ENCODE data around the gene CDK6.

Gene CDK6

DNA sequence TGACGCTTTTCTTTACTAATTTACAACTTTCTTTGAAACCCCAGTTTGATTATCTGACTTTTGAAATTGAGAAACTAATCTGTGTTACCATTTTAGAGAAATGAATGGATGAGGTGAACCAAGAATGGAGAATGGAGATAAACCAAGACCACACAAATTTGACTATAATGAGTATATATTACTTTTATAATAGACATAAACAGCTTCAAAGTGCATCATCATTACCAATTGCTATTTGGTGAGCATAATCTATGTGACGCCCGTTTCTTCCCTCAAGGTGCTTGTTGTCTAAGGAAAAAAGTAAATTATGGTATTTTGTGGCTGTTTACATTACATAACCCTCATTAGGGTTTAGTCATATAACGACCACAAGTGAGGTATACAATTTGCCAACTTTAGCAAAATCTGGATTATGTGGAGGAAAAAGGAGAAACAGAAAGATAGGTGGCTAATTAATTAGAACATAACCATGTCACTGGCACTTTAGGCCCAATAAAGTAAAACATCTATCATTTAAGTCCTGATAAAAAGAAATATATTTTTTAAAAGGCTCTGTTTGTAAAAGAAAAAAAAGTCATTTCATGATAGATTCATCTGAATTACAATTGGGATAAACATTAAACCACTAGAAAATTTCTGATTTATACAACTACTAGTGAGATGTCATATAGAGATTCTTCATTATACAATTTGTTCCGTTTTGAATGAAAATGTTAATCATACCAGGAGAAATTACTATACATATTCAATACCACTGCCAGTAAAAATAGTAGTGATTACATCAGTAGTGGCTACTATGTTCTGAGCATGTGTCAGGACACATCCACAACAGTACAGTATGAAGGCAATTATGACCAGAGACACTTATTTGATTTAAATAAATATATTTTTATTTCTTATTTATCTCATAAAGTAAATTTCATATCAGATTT lies 128.0 kb downstream of the CDK6 start:
- H3K4me3 ChIP-seq (ENCODE audit: low read depth, low read length) = no peak overlapping the region
- DNase-seq (ENCODE audit: low read depth) = no peak
- TF ChIP-seq, protein P1, sequence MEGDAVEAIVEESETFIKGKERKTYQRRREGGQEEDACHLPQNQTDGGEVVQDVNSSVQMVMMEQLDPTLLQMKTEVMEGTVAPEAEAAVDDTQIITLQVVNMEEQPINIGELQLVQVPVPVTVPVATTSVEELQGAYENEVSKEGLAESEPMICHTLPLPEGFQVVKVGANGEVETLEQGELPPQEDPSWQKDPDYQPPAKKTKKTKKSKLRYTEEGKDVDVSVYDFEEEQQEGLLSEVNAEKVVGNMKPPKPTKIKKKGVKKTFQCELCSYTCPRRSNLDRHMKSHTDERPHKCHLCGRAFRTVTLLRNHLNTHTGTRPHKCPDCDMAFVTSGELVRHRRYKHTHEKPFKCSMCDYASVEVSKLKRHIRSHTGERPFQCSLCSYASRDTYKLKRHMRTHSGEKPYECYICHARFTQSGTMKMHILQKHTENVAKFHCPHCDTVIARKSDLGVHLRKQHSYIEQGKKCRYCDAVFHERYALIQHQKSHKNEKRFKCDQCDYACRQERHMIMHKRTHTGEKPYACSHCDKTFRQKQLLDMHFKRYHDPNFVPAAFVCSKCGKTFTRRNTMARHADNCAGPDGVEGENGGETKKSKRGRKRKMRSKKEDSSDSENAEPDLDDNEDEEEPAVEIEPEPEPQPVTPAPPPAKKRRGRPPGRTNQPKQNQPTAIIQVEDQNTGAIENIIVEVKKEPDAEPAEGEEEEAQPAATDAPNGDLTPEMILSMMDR (IDR thresholded peaks at IDR 0.05; ENCODE audit: insufficient read depth, low read depth, low read length, missing control alignments) = no peak

DNA sequence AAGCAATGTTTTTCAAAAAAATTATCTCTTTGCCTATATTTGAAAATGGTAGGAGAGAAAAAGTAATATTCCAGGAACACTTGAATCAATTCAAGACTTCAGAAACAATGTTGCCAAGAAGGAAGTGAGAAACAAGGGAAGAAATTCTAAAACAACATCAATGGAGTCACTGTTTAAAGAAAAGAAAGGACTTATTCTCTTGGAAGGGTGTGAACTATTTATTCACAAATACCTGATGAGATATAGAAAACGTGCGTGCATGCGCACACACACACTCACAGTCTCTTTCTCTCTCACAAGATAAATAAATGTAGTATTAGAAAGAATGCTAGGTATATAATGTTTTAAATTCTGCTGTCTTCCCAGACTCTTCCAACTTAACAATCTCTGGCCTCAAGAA lies 128.9 kb downstream of the CDK6 start:
- TF ChIP-seq, protein P1 (IDR thresholded peaks at IDR 0.05; ENCODE audit: insufficient read depth, low read depth, low read length, missing control alignments) = no peak
- no peak overlapping the region for H3K4me3 ChIP-seq (ENCODE audit: low read depth, low read length)
- no peak for DNase-seq (ENCODE audit: low read depth)

DNA sequence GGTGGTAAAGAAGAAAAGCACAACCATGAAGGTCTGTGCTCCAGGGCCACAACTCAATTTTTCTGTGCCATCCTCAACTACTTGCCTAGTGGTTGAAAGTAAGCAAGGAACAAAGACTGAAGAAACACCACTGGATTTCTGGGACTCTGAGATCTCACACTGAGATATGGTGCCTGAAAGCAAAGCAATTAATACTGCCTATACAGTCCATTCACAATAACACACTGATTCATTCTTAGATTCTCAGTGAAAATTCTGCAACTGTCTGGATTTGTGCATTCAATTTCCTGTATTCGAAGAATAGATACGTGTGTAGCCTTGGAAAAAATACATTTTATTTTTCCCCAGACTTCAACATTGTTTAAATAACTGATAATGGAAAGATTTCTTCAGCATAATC lies 129.8 kb downstream of the CDK6 start:
- no peak overlapping the region for H3K4me3 ChIP-seq (ENCODE audit: low read depth, low read length)
- DNase-seq (ENCODE audit: low read depth) = no peak
- TF ChIP-seq, protein P1 (IDR thresholded peaks at IDR 0.05; ENCODE audit: insufficient read depth, low read depth, low read length, missing control alignments) = no peak

DNA sequence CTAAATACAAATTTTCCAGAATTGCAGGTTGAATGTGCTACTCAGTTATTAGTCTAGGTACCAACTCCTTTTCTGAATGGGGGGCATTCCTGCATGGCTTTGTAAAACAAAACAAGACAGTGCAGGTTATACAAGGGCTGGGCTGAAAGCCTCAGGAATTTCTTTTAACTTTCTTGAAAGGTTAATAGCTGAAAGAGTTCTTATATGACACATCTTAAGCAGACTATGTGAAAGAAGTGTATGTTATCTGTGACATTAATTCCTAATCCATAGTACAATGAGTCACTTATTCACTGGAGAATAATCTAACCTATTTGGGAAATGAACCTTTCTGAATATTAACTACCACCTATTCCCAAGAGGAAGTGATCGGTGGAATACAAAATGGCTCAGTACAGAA lies 130.5 kb downstream of the CDK6 start:
- no peak overlapping the region for H3K4me3 ChIP-seq (ENCODE audit: low read depth, low read length)
- TF ChIP-seq, protein P1 (IDR thresholded peaks at IDR 0.05; ENCODE audit: insufficient read depth, low read depth, low read length, missing control alignments) = no peak
- DNase-seq (ENCODE audit: low read depth) = no peak

- no peak overlapping the region for H3K4me3 ChIP-seq (ENCODE audit: low read depth, low read length)
- no peak for DNase-seq (ENCODE audit: low read depth)
These were observed 131.5 kb downstream of the CDK6 start for GRCh38 chr7:92704858-92705257.

GRCh38 chr7:92702535-92702934 lies 133.8 kb downstream of the CDK6 start:
- TF ChIP-seq, protein P1 (IDR thresholded peaks at IDR 0.05; ENCODE audit: insufficient read depth, low read depth, low read length, missing control alignments) = no peak
- DNase-seq (ENCODE audit: low read depth) = no peak
- no peak overlapping the region for H3K4me3 ChIP-seq (ENCODE audit: low read depth, low read length)

More at GRCh38 chr7:92704858-92705257, 131.5 kb downstream of the CDK6 start:
- TF ChIP-seq, protein P1 (IDR thresholded peaks at IDR 0.05; ENCODE audit: insufficient read depth, low read depth, low read length, missing control alignments) = no peak

Data from GM12865 (cell line).